ENCODE measurements around the gene ATP1A4. TPM values are rescaled to one million over a fixed set of nuclear protein-coding genes. Genes with fewer than 3 reads are reported as not detected.

The ATP1A4 gene
- polyA plus RNA-seq, 1 experiment = not detected

GRCh38 chr1:160222546-160222945, 71.1 kb downstream of the ATP1A4 start:
- peaks cover 26% of the 10 kb centered on the region for H3K36me3 ChIP-seq (ENCODE audit: control insufficient read depth, insufficient read depth, low read length)
- TF ChIP-seq CTCF (IDR thresholded peaks at IDR 0.05; ENCODE audit: insufficient read depth, low read depth, low read length) = no peak
- DNase-seq (ENCODE audit: low read depth) = no peak
- H3K4me3 ChIP-seq (ENCODE audit: low read depth, low read length) = no peak overlapping the region
- POLR2A ChIA-PET = no interaction called here
- CTCF ChIA-PET = interaction anchor here (0.9 to 4.2 kb wide), 4 partner anchors 10 to 137 kb away, joined by 3 to 23 read pairs (median 5); no protein-coding TSS in a partner anchor
- H3K27me3 ChIP-seq (ENCODE audit: control insufficient read depth, insufficient read depth, low read length) = no peaks in the 10 kb centered on the region

- peaks cover 25% of the 10 kb centered on the region for H3K36me3 ChIP-seq (ENCODE audit: control insufficient read depth, insufficient read depth, low read length)
- DNase-seq (ENCODE audit: low read depth) = no peak
- CTCF ChIA-PET = interaction anchor here (1.5 to 2.4 kb wide), 5 partner anchors 8 to 36 kb away, joined by 3 to 10 read pairs (median 4); no protein-coding TSS in a partner anchor
- H3K27me3 ChIP-seq (ENCODE audit: control insufficient read depth, insufficient read depth, low read length) = no peaks in the 10 kb centered on the region
- H3K4me3 ChIP-seq (ENCODE audit: low read depth, low read length) = no peak overlapping the region
- no peak for TF ChIP-seq CTCF (IDR thresholded peaks at IDR 0.05; ENCODE audit: insufficient read depth, low read depth, low read length)
- POLR2A ChIA-PET = no interaction called here
Measured at GRCh38 chr1:160224606-160225005, 73.2 kb downstream of the ATP1A4 start.

GRCh38 chr1:160225345-160225744, 73.9 kb downstream of the ATP1A4 start:
- CTCF ChIA-PET = interaction anchor here (1.2 to 2.4 kb wide), 7 partner anchors 8 to 36 kb away, joined by 3 to 10 read pairs (median 4); no protein-coding TSS in a partner anchor
- H3K27me3 ChIP-seq (ENCODE audit: control insufficient read depth, insufficient read depth, low read length) = no peaks in the 10 kb centered on the region
- no peak overlapping the region for H3K4me3 ChIP-seq (ENCODE audit: low read depth, low read length)
- DNase-seq (ENCODE audit: low read depth) = no peak
- POLR2A ChIA-PET = no interaction called here
- TF ChIP-seq CTCF (IDR thresholded peaks at IDR 0.05; ENCODE audit: insufficient read depth, low read depth, low read length) = no peak
- H3K36me3 ChIP-seq (ENCODE audit: control insufficient read depth, insufficient read depth, low read length) = peaks cover 25% of the 10 kb centered on the region

- CTCF ChIA-PET = interaction anchor here (0.8 to 2.4 kb wide), 5 partner anchors 19 to 141 kb away, joined by 3 to 10 read pairs (median 3); partner anchors contain the start of gene PEA15
- no peak for DNase-seq (ENCODE audit: low read depth)
- TF ChIP-seq CTCF (IDR thresholded peaks at IDR 0.05; ENCODE audit: insufficient read depth, low read depth, low read length) = no peak
Measured at GRCh38 chr1:160226623-160227022, 75.2 kb downstream of the ATP1A4 start.

GRCh38 chr1:160227034-160227433, 75.6 kb downstream of the ATP1A4 start:
- peaks cover 25% of the 10 kb centered on the region for H3K36me3 ChIP-seq (ENCODE audit: control insufficient read depth, insufficient read depth, low read length)
- POLR2A ChIA-PET = no interaction called here
- DNase-seq (ENCODE audit: low read depth) = no peak
- no peaks in the 10 kb centered on the region for H3K27me3 ChIP-seq (ENCODE audit: control insufficient read depth, insufficient read depth, low read length)
- CTCF ChIA-PET = interaction anchor here (0.8 to 1.6 kb wide), 5 partner anchors 17 to 126 kb away, joined by 3 to 6 read pairs (median 3); partner anchors contain the start of gene PEA15
- H3K4me3 ChIP-seq (ENCODE audit: low read depth, low read length) = no peak overlapping the region
- no peak for TF ChIP-seq CTCF (IDR thresholded peaks at IDR 0.05; ENCODE audit: insufficient read depth, low read depth, low read length)

More at GRCh38 chr1:160226623-160227022, 75.2 kb downstream of the ATP1A4 start:
- Histone ChIP-seq H3K4me3 (ENCODE audit: low read depth, low read length) (no peak overlapping the region), H3K36me3 (ENCODE audit: control insufficient read depth, insufficient read depth, low read length) (peaks cover 25% of the 10 kb centered on the region), H3K27me3 (ENCODE audit: control insufficient read depth, insufficient read depth, low read length) (no peaks in the 10 kb centered on the region)
- POLR2A ChIA-PET = no interaction called here

Data from BJ (cell line).